HG03159 (cell line): Measurements from ENCODE around the gene TIGAR.

Source experiments
- ATAC-seq: cut with Tn5 transposase; IDR thresholded peaks from one replicate; pipeline ENCODE4 v1.9.1; 2021; ENCODE audit warnings: mild to moderate bottlenecking, moderate library complexity; ENCODE audit not compliant: unreplicated experiment

TIGAR gene

DNA sequence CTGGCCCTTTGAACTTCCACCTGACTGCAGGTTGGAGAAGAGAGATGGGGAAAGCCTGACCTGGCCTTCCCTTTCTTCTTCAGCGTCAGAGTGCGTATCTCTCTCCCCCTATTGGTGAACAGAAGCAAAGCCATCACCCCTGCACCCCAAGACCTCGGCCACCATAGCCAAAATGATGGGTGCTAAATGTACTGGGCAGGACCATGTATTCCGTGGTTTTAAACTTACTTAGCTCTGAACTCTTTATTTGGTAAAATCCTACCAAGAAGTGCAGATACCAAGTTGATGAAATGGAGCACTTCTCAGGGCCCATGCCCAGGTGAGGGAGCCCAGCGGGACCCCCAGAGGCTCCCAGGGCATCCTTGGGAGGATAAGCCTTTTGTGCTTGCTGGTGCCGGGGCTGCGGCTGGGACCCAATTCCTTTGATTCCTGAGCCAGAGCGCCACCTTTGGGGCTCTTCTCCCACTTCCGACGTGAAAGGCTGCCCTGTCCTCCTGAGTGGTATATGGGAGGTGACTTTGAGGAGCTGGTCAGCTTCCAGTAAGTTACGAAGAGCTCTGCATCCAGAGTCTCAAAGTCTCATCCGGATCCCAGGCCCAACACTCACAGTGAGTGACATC lies 38.0 kb upstream of the TIGAR start:
- no peak for ATAC-seq

DNA sequence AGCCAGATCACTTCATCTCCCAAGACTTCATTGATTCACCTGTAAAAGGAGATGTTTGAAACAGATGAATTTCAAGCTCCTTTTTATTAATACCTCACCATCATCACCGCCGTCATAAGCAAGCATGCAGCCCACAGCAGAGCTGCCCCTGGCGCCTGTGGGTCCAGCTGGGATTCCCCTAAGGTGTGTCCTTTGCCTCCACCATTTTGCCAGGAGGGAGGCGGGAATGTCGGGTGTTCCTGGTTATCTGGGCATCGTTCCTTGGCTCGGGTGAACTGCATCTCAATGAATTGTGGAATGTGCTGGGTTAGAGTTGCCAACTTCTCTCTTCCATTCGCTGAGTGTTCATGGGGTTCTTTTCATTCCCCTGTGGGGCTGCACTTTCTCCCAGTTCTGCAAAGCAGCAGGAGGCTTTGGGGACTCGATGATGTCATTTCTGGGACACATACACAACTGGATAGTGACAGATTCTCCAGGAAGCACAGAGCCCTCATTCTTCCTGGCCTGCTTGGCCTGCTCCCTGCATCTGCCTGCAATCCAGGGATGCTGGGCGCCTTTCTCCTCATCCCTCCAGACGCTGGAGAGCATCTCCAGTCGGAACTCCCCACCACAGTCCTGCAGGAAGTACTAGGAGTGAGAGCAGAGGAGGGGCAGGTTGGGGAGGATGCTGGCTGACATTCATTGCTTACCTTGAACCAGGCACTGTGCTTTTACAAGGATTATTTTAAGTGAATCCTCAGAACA lies 37.3 kb upstream of the TIGAR start:
- ATAC-seq = no peak

DNA sequence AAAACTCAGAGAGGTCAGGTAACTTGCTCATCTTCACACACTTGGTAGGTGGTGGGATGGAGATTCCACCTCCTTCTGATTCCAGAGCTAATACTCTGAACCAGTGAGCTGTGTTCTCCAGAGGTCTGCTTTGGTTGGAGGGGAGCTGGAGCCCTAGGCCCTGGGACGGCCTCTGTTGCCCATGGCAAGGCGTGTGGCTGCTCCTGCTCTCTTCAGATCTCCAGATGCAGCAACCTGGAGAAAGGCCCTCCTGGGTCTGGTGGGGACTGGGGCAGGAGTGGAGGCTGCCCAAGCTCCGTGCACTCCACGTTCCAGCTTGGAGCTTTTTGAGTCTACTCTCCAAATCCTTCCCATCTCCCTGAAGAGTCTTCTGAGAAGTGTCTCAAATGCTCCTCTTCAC lies 36.7 kb upstream of the TIGAR start:
- no peak for ATAC-seq

DNA sequence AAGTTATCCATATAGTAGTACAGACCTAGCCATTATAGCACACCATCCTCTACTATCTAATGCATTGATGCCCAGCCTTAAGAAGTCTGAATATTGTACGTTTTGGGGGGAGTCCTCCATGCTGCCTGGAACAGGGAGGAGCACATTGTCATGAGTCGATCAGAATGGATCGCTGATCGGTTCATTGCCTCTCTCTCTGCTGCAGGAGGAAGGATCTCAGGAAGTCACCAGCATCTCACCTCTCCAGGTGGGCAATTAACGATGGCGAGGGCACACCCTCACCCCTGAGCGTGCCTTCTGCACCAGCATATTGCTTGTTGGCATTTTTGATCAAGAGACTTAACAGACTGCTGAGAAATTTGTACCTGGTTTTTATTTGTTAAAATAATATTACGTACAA lies 35.9 kb upstream of the TIGAR start:
- ATAC-seq = no peak

DNA sequence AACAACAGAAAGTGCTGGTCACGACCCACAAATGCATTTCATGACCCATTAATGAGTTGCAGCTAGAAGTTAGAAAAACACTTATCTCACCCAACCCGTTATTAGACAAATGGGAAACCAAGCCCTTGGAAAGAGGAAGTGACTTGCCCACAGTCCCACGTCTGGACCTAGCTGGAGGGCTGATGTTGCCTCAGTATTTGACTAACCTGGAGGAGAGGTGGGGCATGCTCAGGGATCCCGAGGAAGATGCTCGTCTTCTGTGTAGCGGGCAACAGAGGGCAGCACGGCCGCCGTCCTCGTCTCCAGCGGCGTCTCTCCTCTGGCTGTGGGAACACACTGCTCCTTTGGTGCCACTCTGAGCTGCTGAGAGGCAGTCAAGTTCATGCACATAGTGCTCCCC lies 34.8 kb upstream of the TIGAR start:
- no peak for ATAC-seq

DNA sequence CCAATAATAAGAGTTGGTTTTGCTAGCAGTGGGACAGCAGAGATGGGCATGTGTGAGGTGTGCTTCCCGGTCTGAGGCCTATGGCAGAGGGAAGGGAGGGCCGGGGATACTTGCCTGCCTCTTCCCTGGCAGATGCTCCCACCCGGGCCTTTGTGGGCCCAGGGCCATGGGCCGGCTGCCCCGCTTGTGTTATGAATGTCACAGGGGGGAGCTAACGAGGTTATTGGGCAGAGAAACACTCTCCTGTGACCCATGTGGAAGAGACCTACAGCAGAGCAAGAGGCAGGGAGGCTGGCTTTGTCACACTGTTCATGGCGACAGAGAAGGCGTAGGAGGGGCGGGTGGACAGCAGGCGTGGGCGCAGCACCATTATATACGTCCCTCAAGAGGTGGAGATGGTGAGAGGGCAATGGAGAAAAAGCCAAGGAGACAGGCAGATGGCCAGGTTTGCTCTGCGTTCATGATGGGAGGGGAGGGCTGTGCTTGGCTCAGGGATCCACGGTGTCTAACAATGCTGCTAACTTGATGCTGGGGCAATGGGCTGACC lies 34.2 kb upstream of the TIGAR start:
- no peak for ATAC-seq

DNA sequence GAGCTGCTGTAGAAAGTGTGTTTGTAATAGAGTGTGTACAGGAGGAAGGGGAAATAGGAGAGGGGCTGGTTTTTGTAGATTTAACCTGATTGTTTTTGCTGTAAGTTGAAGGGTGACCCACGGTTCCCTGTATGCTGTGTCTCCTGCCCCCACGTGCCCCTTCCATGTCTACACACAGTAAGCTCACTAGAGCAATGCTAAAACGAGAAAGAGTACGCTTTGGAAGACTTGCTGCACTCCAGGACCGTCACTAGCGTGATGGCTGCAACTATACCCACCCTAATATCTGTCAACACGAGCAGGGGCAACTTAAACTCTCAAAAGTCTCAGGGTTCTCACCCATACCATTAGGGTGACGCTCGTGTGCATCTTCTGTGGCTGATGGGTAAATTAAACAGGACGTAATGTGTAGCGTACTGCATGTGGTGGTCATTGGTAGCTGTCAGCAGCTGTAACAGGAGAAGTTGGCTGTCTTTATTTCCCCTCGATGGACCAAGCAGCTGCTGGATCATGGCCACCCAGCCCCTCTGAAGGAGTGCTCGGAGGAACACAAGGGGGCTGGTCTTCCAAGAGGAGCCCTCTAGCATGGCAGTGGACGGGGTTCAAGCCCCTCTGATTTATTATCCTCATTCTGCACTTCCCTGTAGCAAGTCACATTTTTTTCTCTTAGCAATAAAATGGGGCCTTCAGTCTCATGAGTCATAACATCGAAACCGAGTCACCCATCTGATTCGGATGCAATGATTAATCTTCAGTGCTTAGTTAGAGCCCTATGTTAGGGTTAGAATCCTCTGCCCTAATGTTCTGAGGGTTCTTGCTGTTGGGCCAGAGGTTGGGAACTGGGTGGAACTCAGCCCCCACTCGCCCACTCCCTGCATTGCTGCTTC lies 33.4 kb upstream of the TIGAR start:
- ATAC-seq = no peak

DNA sequence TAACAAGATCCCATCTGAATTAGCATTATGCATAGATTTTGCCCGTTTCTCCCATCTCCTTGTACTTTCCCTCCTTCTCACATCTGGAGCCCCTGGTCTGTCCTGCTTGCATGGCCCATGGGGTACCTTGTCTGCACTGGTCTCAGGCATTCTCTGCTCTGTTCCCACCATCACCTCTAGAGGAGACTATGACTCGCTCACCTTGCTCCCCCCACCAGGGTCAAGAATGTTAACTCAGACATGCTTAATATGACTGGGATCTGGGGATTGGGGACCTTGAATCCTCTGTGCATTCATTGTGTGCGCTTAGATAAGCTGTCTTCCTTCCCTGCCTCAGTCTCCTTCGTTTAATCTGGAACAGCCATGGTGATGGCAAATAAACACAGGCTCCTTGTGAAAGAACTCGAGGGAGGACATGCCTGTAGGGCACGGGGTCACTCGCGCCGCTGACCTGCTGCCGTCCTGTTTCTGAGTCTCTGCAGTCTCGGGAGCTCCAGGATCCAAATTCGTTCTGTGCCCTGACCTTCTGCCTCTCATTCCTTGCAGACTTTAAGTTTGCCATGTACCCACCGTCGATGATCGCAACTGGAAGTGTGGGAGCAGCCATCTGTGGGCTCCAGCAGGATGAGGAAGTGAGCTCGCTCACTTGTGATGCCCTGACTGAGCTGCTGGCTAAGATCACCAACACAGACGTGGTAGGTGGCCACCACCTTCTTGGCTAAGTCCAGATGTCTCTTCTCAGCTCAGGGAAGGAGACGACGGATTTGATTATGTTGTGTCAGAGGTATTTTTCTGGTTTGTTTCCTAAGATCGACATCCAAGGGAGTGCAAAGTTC lies 32.5 kb upstream of the TIGAR start:
- no peak for ATAC-seq

DNA sequence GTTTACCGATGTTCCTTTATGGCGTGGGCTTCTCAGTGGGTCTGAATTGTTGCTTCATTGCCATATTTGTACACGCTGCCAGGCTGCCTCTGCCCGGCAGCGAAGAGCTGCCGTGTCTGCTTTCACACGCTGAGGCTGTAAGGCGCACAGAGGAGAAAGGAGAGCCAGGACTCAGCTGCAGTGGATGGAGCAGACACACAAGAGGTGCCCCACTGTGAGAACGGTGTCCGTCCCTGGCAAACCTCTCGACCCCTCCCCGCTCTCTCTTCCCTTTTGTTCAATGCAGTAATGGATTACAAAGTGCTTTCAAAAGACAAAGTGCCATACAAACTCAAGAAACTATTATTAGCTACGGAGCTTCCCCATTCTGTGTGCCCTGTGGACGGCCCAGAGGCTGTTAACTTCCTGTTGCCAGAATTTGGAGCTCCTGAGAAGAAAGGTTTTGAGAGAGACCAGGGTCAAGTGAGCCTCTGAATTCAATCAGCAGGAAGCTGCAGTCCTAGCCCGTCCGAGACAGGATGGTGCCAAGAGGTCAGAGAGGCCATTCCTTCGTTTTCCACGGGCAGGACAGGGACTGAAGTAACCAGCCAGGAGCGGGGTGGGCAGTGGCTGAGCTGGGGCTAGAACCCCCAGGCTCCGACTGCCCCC lies 31.7 kb upstream of the TIGAR start:
- ATAC-seq = no peak

DNA sequence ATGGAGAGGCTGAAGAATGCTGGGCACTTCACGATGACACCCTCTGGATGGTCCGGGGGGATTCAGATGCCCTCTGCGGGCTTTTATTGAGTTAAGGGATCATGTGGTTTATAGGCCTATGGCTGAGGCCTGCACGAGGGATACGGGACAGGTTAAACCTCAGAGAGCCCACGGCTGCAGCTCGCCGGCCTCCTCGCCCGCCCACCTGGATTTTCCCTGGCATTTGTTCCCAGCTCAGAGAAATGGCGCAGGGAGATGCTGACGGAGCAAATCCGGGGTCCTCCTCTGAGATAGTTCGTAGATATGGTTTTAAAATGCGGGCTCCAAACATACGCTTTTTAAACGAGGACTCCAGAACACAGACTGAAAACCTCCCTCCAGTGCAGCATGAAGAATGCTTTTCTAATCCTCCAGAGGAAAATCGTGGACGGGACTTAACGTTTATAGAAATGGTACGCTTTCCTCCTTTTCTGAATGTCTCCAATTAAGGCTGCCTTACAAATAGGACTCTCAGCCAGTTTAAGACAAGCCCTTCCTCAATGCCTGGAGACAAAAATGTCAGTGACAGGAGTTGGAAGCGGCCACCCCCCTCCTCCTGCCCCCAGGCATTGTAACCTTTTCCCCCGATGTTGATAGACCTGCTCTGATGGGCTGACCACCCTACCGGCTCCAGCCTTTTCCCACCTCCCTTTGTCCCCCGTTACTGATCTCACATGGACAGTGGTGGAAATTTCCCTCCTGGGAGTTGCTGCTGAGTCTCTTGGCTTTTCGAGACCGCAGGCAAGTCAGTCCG lies 30.8 kb upstream of the TIGAR start:
- ATAC-seq = no peak

DNA sequence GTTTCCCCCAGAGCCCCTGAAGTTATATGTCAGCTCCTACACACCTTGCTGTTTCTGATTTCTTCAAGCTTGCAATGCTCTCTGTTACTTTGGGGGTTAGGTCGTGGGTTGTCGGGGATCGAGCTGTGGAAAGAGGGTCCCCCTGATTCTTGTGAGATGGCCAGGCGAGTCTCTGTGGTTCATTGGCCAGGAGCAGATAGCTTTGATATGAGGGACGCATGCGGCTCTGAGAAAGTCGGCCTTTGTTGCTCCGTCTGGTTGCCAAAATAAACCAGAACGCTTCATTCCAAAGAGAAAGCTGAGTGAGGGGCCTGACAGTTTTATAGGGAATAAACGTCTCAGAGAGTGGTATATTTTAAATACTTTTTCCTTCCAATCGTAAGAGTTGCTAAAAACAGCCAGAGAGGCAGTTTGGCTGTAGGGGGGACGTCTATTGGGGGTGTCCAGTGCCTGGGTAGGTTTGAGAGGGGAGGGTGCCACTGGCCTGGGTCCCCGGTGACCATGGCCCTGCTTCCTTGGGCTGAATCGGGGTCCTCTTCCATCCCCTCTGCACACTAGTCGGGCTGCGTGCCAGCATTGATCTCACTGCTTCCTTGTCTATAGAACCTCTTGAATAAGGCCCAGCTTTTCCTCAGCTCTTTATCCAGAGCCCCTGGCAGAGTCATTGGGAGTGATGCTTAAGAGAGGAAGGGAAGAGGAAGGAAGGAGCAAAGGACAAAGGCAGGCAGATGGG lies 28.5 kb upstream of the TIGAR start:
- ATAC-seq = no peak

DNA sequence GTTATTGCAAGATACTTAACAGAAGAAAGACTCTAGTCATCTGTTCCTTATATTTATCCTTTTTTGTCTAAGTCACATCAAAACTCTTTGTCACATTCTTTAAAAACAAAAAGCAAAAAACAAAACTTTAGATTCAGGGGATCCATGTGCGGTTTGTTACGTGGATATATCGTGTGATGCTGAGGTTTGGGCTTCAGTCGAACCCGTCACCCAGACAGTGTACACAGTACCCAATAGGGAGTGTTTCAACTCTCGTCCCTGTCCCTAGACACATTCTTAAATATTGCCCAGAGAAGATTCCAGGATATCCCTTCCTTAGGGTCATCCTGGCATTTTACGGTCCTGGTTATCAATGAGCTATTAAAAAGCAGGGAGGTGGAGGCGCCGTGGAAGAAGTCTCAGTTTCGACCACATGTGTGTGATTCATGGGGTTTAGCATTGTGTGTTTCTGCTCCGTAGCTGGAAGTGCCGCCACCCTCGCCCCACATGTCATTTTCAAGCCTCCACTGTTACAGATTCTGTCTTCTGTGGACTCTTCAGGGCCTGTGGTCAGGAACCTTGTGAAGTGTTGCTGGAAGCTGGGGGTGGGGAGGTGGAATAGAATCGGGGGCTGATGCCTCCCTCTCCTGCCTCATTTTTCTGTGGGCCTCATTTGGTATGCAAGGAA lies 27.6 kb upstream of the TIGAR start:
- no peak for ATAC-seq

DNA sequence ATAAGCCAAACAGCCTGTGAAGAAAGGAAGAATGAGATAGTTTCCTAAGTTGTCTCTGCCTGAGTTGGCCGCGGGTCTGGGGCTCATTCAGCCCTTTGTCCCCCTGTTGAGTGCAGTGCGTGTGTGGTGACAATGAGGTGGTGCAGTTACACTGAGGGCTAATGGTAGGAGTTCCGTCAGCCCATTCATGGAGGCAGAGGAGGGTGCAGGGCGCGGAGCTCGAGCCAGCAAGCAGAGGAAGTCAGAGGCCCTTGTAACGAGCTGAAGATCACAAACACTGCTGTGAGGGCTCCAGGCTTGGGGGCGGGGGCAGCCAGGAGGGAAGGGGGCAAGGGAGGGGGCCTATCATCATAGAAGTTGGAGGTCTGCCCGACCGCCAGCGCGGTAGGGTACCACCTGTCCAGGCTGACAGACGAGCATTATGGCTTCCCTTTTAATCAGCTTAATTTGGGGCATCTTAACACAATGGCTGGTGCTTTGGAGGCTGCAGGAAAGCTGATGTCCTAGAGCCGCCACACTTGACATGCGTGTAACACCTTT lies 27.0 kb upstream of the TIGAR start:
- no peak for ATAC-seq

DNA sequence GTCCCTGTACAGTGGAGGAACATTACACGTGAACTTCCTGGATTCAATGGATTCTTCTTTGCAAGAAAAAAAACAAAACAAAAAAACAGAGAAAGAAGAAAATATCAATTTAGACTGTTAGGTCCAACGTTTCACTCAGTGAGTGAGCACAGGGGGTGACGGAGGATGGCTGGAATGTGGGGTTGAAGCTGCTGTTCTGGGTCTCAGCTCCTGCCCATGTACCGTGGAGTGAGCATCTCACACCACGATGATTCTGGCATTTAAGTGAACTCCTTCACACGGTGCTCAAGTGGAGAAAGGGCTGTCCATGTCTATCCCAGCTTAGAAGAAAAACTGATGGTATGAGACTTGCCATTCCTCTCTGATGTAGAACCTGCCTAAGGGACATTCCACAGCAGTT lies 24.3 kb upstream of the TIGAR start:
- ATAC-seq = no peak

DNA sequence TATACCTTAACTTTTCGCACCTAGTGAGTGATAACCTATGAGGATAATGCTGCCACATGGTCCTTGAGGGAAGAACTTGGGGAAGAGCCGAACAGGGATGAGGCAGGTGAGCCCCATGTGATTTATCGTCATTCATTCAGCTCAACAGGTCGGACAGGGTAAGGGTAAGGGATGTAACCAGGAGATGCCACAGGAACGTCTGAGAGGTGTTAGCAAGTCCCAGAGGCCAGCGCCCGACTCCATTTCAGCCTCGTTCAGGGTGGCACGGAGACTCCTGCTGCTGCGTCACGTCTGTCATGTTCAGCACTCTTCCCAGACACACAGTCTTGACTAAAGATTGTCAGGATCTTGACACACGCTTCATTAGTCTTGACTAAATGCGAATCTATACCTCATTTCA lies 23.4 kb upstream of the TIGAR start:
- ATAC-seq = no peak

DNA sequence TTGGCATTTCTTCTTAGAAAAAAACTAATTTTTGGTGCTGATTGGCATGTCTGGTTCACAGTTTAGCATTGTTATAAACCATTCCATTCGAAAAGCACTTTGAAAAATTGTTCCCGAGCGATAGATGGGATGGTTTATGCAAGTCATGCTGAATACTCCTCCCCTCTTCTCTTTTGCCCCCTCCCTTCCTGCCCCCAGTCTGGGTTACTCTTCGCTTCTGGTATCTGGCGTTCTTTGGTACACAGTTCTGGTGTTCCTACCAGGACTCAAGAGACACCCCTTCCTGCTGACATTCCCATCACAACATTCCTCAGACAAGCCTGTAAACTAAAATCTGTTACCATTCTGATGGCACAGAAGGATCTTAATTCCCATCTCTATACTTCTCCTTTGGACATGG lies 20.1 kb upstream of the TIGAR start:
- no peak for ATAC-seq

DNA sequence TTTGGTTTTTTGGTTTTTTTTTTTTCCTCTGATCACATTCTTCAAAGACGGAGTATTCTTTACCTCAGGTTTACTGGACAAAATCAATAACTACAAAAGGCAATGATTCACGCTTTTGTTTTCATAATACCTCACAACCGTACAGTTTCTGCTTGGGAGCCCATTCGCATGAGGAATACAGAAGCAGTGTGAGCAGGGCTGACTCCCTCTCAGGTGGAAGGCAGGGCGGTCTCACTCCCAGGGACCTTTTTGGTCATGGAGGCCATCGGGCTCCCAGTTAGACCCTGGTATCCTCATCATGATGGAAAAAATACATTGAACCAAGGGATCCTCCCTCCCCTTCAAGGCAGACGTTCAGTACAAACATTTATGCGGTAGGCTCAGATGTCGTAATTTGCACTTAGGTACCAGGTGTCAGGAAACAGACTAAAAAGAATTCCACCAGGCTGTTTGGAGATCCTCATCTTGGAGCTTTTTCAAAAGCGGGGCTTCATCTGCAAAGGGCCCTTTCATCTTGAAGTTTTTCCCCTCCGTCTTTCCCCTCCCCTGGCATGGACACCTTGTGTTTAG lies 19.0 kb upstream of the TIGAR start:
- ATAC-seq = no peak

DNA sequence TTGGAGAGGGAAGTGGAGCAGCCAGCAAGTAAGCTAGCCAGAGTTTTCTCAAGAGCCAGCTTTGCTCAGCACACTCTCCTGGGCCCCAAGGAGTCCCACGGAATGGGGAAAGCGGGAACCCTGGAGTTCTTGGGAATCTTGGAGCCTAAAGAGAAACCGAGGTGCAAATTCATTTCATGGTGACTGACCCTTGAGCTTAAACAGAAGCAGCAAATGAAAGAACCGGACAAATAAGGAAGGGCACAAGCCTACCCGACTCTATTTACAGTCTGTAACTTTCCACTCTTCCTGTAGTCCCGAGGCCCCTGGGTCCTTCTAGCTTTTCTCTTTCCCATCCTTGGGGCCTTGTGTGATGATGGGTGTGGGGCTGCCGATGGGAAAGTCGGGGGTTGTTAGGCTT lies 18.1 kb upstream of the TIGAR start:
- ATAC-seq = no peak
